Hematopoietic multipotent progenitor cell treated with erythropoietin and hydrocortisone succinate and interleukin-3 and kit ligand, for 17 days (in vitro differentiated cells): Measurements from ENCODE around the gene KCNIP4.
"Not testable (repeated sequence)": the region's sequence is repeated elsewhere in the genome, so short reads cannot be mapped to it uniquely, and the experiment has no call there.

Experiments
- DNase-seq: peaks from one replicate; pipeline ENCODE4 v3.0.0-alpha.2; 2015; ENCODE audit warnings: low spot score

KCNIP4 gene

DNA sequence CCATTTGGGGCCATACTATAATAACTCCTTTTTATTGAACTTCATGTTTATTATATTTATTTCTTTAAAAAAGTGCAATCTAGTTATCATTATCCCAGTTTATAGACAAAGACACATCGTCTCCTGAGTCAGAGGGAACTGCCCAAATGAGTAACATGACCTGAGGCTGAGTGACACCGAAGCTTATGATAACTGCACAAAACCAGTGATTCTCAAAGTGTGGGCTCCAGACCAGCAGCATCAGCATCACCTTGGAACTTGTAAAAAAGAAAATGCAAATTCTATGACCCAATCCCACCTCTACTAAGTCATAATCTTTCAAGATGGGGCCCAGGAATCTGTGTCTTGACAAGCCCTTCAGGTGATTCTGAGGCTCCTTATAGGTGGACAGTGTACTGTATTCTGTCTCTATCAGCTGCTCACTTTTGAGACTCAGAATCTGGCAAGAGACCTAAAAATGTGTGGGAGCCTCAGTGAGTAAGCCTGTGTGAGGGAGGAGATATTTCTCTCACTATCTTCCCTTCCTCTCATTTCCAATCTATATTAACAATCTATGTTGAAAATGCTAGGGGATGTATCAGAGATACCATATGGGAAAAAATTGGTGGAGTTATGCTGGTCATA lies 1101.3 kb downstream of the KCNIP4 start:
- no peak for DNase-seq

DNA sequence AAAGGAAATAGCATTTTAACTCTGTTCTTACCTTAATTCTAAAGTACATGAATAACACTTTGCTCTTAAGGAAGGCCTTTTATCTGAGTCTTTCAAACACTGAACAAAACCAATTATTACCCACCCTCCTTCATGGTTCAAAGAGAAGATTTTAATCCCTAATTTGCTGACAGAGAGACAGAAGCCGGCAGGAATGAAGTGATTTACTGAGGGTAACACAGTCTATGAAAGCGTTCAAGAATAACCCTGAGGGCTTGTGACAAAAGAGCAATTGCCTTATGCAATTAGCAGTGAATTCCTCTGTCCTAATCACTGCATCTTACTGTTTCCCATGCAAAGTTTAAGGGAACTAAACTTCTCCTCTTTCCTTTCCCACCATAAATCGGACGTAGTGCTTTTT lies 1104.3 kb downstream of the KCNIP4 start:
- no peak for DNase-seq

DNA sequence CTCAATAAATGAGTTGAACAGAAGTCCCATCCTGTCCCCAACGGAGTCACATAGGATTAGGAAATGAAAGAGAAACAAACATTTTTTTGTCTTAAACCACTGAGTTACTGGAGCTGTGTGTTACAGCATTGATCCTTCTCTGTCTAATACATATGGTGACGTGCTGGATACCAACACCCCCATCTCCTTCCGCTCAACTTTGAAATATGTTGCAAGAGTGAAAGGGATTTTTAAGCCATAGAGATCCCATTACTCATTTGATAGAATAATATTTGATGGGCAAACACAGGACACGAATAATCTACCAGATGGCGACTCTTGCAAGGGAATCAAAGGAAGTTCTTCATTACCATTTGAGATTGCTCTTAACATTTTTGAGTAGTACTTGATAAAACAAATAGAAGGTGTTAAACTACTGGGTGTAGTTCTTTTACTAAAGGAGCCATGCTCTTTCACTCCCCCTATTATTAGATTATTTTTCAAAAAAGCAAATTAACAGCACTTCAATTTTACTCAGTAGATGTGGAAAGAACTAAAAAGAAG lies 1107.9 kb downstream of the KCNIP4 start:
- no peak for DNase-seq

DNA sequence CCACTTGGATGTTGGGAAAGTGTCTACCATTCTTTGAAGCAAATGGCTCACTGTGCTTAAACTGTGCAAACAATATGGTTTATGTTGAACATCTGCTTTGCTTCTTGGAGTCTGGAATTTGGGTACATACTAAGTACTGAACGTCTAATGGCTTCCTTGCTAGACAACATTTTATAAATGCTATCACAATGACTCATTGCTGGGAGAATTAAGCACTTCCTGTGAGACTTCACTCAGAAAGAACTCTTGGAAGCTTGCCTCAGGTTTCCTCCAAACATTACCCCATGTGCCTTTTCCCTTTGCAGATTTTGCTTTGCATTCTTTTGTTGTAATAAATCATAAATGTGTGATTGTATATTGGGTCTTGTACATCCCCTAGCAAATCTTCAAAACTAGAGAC lies 1108.6 kb downstream of the KCNIP4 start:
- no peak for DNase-seq

DNA sequence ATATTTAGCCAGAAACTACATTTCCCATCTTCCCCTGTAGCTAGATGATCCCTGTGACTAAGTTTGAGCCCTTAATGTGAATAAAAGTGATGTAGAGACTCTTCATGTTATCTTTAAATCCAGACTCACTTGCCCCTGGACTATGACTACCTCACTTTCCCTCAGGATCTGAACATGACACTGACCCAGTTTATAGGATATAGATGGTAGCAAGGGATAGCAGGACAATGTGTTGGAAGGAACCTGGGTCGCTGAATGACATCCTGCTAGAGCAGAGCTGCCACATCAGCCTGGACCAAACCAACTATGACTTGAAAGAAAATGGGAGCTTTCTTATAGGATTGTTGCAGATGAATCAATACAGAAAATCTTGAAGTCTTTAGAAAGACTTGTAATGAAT lies 1110.1 kb downstream of the KCNIP4 start:
- no peak for DNase-seq

DNA sequence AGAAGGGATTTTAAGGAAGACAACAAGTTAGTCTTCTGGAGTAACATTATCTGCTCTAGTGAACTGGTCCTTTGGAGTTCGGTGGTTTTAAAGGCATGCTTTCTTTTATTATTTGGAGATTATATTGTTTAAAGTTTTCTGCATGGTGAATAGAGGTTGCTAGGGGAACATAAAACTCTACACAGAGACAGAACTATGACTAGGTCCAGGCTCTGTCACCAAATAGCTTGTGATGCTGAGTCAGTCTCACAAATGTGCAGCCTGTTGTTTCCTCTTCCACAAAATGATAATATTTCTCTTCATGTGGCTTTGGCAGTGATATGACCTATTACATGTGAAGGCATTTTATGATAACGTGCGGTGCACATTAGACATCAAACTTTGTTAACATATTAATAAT lies 1115.7 kb downstream of the KCNIP4 start:
- no peak for DNase-seq

DNA sequence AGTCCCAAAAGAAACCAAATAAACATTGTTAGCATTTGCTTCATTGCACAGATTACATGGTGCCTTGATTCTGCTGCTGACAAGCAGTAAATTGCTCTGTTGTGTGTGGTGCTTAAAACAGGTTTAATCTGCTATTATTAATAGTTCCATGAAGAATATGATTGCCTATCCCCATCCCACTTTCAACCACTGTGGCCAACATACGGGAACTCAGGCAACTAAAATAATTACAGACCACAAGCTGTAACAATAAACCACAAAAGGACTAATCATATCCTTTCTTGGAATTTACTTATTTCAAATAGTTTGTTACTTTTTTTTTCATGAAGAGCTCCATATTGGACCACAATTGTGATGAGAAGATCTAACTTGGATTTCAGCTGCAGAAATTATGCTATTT lies 1116.8 kb downstream of the KCNIP4 start:
- DNase-seq, result no peak

DNA sequence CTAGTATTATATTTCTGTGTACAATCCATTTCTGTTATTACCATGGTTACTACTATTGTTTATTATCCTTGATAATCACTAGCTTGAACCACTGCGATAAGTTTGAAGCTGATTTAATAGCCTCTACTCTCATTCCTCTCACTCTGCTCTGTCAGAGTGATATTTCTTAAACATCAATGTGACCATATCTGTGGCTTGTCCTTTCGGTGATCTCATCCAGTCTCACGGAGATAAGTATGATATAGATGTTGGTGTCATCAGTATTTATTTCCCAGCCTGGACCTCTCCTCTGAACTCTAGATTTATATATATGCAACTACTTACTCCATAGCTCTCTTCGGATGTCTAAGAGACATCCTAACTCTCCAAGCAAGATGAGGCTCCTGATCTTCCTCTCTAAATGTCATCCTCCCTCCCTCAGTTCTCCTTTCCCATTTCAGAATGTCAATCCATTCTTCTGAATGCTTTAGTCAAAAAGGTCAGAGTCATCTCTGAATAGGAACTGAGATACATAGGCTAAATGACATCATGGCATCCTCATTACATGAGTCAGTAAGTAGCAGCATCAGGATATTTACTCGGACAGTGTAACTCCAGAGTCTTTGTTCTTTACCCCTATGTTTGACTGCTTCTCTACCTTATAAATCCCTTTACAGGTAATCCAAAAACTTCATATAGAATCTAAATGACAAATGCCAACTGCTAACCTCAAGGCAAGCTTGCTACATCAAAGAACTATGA lies 1118.8 kb downstream of the KCNIP4 start:
- no peak for DNase-seq

DNA sequence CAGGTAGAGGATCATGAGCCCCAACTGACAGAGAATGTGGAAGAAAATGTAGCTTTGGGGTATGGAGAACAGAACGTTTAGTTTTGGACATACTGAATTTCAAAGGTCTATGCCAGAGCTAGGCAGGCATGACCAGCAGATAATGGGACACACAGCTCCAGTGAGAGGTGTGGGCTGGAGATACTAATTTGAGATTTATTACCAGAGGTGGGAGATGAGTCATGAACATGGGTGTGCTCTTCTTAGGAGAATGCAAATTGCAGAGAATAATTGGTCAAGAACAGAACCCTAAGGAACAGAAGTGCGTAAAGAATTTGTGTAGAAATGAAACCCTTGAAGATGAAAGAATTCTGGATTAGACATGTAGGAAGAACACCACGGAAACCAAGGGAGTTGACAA lies 1123.1 kb downstream of the KCNIP4 start:
- no peak for DNase-seq

DNA sequence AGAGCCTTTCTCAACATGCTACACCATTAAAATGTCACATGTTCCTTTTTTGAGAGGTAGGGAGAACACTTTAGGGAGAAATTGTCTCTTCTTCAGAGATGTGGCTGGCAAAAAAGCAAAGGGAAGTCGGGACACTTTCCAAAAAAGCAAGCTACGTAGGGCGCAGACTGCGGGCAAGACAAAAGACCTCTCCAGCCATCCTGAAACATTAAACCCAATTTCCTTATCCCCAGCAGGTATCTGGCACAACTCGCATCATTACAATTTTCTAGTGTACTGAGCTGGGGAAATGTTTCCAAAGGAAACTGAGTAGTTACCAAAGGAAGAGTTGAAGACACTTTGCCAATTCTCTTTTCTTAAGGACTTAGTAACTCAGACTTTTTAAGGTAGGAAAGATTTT lies 1132.3 kb downstream of the KCNIP4 start:
- no peak for DNase-seq

DNA sequence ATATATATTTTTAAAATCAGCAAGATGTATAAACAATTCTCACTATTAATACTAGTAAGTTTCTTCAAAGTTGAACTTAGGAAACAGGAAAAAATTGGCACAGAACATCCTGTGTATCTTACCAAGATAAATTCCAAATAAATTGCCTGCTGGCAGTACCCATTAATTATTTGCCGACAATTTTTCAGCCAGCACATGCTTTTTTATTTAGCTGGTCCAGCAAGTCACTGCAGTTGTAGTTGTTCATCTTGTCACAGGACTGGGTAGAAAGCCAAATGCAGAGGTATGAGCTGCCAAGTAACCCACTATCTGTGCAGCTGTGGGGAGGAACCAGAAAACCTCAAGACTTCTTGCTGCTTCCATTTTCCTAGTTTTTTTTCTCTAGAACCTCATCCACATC lies 1134.9 kb downstream of the KCNIP4 start:
- DNase-seq, result no peak

DNA sequence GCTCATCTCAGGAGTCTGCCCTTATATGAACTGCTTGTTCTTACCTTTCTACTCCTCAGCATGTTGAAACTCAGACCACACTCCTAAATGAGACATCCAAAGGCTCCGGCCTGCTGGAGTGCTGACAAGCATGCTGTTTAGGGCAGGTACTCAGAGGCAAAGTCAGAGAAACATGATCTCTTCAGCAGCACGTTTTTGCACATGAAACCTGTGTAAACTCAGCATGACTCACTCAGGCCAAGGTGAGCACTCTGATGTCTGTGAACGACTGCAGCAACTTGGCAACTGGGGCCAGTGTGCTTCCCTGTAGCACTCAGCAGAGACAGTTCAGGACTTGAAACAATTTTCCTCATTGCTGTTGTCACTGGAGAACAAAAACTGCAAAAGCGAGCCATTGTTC lies 1138.8 kb downstream of the KCNIP4 start:
- DNase-seq, result no peak

DNA sequence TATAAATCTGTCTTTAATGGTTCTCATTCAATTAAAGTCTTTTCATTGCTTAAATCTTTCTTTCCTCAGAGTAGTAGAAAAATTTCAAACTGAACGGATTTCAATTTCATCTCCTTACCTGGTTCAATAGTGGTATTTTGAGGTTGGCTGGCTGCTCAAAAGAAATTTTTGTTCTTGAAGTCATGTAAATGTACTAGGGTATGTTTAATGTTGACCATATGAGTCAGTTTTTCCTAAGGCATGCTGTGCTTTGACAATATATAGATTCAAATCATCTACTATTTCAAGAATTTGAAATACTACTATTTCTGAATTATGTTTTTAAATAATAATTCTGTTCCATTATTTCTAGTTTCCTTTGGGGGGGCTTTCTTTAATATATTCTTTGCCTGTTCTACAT lies 1142.9 kb downstream of the KCNIP4 start:
- no peak for DNase-seq

DNA sequence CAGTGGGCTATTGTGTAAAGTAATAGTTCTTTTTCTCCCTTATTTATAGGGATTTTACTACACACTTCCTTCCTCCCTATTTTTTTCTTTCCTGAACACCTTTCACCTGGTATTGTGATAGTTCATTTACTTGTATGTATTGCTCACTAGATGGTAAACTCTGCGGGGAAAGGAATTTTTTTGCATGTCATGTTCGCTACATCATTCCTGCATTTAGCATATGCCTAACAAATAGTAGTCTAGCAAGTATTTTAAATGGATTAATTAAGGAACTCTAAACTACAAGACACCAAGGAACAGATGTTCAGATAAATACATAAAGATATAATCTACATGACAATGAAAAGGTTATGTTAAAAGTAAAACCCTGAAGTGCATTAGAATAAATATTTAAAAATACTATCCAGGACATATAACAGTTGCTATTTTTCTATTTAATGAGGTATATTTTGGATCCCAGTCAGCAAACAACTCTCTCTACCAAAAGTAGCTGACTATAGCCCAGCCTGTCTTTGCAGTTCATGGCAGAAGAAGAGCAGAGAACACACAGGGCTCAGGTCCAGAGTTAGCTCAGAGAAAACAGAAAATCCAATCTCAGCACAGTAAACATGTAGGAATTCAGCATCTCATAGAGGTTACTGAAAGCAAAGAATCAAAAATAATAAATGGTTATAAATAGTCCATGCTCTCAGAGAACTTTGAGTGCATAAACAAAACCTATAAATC lies 1160.5 kb downstream of the KCNIP4 start:
- no peak for DNase-seq

DNA sequence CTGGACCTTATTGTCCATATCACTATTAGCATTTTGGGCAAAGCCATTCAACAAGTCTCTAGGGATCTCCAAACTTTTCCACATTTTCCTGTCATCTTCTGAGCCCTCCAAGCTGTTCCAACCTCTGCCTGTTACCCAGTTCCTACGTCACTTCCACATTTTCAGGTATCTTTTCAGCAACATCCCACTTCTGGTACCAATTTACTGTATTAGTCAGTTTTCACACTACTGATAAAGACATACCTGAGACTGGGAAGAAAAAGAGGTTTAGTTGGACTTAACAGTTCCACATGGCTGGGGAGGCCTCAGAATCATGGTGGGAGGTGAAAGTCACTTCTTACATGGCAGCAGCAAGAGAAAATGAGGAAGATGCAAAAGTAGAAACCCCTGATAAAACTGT lies 1165.4 kb downstream of the KCNIP4 start:
- DNase-seq, result not testable (repeated sequence)

DNA sequence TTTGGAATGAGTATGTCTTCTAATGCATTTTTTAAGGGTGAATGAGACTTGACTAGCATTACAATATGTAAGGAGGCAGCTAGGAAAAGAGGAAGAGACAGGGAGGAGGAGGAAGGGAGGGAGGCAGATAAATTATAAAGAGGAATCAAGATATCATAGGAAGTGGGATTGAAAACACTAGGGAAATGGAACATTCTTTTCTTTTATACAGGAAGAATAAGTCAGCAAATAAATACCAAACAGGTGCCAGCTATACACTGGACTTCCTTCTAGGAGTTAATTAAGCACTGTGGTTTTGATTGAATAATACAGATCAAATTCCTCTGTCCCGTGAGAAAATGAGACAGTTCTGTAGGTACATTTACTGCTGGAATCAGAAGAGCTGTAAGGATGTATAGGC lies 1169.7 kb downstream of the KCNIP4 start:
- DNase-seq, result no peak

DNA sequence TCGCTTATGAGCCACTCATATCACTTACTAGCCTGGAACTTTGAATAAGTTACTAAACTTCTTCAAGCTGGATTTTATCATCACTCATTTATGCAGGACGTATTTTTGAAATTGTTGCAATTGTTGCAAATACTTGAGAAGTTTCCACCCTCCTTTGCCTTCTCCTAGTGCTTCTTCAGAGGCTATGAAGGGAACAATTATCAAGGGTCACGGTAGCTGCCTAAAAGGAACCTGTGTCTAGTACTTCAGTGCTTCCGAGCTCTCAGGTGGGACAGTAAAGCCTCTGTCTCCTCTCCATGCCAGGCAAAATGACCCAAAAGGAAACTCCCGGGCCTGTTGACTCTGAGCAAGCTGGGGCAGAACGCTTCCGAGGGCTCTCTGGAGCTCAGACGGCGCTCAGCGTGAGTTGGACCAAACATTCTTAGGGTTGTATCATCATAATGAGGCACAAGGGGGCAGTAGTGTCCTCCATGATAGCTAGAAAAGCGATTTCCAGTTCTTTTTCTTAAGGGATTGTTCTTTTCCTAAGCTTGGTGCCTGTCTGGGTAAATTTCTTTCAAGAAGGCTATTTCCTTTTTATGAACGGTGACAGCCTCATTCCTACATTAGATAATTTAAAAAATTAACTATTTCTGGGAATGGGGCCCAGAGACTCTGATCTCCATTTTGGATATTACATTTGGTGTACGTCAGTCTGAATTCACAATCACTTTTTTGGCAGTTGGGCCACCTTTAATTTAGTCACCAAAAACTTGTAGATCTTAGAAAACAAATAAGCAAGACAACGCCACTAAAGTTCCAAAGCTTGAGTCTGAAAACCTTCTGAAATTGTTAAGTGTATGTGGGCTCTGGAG lies 1175.2 kb downstream of the KCNIP4 start:
- DNase-seq, result no peak

DNA sequence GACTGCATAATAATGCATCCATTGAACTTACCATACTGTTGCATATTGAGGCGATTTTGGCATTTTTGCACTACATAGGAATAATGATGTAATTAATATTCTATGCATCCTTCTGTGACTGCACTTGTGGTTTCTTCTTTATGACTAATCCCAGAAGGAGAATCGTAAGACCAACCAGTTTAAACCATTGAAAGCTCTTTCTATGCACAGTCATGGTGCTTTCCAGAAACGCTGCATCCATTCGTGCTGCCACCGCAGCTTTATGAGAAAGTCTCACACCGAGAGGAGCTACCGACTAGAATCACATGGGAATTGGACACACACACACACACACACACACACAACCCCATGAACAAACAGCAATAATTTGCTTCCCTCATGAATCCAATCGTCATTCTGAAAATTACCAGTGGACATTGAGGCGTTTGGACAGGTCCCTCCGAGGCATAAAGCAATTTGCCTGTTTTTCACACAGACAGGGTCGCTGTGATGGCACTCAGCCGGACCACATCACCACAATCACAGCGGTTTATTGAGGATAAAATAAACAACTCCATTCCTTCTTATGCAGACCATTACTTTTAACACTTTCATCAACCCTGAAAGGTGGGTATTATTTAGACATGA lies 1184.1 kb downstream of the KCNIP4 start:
- DNase-seq, result no peak

DNA sequence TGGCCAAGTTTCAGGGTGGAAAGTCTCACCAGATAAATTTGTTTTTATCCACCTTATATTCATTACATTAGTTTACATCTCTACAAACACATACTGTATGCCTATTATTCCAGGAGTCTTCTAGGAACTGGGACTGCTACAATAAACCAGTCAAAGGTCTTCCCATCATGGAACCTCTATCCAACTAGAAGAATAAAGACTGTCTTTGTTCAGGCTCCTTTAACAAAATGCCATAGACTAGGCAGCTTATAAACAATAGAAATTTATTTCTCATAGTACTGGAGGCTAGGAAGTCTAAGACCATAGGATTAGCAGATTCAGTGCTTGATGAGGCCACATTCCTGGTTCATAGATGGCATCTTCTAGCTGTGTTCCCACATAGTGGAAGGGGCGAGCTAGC lies 1186.7 kb downstream of the KCNIP4 start:
- no peak for DNase-seq

DNA sequence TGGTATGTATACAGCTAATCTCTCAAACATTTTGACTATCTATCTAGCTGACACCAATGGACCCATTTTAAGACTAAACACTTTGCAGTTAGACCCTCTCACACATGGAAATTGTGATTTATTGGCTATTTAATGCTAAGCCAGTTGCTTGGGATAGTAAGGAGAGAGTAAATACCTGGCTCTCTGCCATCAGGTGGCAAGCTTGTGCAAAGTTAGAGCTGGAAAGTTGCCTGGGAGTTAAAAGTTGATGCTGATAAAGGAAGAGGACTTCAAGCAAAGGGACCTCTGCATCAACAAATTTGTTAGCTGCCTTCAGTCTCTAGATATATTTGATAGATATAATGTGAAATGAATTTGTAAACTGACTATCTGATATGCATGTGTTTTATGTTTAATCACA lies 1187.2 kb downstream of the KCNIP4 start:
- DNase-seq, result no peak

DNA sequence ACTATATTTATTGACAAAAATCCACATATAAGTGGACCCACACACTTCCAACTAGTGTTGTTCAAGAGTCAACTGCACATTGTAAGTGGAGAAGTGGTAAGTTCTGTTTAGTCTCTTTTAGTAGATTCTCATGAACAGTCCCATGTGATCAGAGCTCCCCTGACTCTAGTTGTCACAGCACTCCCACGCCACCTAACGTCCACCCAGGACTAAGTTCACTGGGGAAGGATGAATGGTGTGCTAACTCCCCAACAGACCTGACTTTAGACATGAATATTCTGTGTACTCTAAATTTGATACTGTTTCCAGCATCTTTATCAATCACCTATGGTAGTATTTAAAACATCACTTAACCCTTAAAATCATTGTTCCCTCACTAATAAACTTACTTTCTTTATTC lies 1188.5 kb downstream of the KCNIP4 start:
- DNase-seq, result no peak

DNA sequence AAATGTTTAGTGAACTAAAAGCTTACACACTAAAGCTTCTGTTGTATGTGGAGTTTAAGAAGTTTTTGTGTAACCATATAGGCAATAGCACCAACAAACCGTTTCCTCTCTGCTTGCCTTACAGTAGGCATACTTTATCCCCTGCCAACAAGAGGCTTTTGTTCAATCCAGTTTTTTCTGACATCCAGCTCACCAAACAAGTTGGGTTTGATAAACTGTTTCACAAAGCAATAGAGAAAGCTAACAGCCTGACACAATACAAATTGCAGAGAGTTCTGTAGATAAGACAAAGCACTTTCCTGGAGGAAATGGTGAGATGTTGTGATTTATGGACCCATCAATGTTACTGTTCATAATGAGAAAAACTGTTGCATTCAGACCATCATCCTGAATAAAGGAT lies 1194.5 kb downstream of the KCNIP4 start:
- no peak for DNase-seq
